ENCODE results near the gene CACNA1I. TPM values are rescaled to one million over a fixed set of nuclear protein-coding genes. Genes with fewer than 3 reads are reported as not detected.

CACNA1I gene
- total RNA-seq, 3 donors from 2014 or later: 0.19 to 0.41 (median 0.20) TPM

- Histone ChIP-seq H3K9me3 (no peaks in the 10 kb centered on the region), H3K36me3 (ENCODE audit: low read depth) (peaks cover 6% of the 10 kb centered on the region), H3K4me1 (ENCODE audit: low read depth) (peaks cover 53% of the 10 kb centered on the region), H3K4me3 (peak overlapping the region; percentile 4)
- peak; percentile 76 for ATAC-seq
- peak; percentile 96 for TF ChIP-seq CTCF (IDR thresholded peaks at IDR 0.05)
- intact Hi-C loops (cut with DNase I, micrococcal nuclease): no loop called here
- DNase-seq: peak; percentile 94 to 97 (median 95)
Observed at GRCh38 chr22:39528681-39529486, 41.7 kb upstream of the CACNA1I start.

GRCh38 chr22:39529487-39529851, 41.1 kb upstream of the CACNA1I start:
- ATAC-seq: no peak
- H3K36me3 ChIP-seq (ENCODE audit: low read depth): peaks cover 2% of the 10 kb centered on the region

GRCh38 chr22:39530116-39530515, 40.4 kb upstream of the CACNA1I start:
- Histone ChIP-seq H3K4me3 (no peak overlapping the region), H3K9me3 (no peaks in the 10 kb centered on the region), H3K4me1 (ENCODE audit: low read depth) (peaks cover 58% of the 10 kb centered on the region), H3K36me3 (ENCODE audit: low read depth) (no peaks in the 10 kb centered on the region)
- intact Hi-C loops (cut with DNase I, micrococcal nuclease): loop anchor here in 1 of 2 donors (10.0 kb wide), 1 partner anchor 815 kb away; the partner anchor contains the start of gene ADSL
- ATAC-seq: no peak
- no peak for TF ChIP-seq CTCF (IDR thresholded peaks at IDR 0.05)
- no peak for DNase-seq

More at GRCh38 chr22:39529487-39529851, 41.1 kb upstream of the CACNA1I start:
- no peak for TF ChIP-seq CTCF (IDR thresholded peaks at IDR 0.05)
- Histone ChIP-seq H3K4me3 (no peak overlapping the region), H3K4me1 (ENCODE audit: low read depth) (peaks cover 55% of the 10 kb centered on the region), H3K9me3 (no peaks in the 10 kb centered on the region)
- intact Hi-C loops (cut with DNase I, micrococcal nuclease): no loop called here
- no peak for DNase-seq

DNA sequence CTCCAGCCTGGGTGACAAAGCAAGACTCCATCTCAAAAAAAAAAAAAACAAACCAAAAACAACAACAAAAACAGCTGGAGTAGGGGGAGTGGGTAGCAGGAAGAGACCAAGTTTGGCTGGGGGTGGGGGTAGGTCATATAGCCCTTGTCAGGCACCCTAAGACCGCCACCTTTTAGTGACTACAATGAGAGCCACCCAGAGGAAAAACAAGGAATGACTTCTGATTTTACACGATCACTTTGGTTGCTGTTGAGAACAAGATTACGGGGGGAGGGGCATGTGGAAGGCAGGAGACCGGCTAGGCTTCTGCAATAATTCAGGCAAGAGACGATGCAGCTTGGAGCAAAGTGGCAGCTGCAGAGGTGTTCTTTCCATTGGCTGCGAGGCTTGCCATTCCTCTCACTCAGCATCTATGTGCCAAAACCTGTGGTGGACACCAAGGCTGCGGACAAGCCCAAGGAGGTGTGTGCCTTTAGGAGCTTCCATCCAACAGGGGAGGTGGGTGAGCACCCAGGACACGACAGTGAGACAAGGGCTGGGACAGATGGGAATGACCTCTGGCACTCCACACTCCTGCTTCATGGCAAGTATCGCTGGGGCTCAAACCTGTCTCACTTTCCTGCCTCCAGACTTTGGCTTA, 39.7 kb upstream of the CACNA1I start:
- TF ChIP-seq CTCF (IDR thresholded peaks at IDR 0.05): no peak
- intact Hi-C loops (cut with DNase I, micrococcal nuclease): loop anchor here in 1 of 2 donors (10.0 kb wide), 1 partner anchor 814 kb away; the partner anchor contains the start of gene ADSL
- Histone ChIP-seq H3K9me3 (no peaks in the 10 kb centered on the region), H3K36me3 (ENCODE audit: low read depth) (no peaks in the 10 kb centered on the region), H3K4me1 (ENCODE audit: low read depth) (peaks cover 57% of the 10 kb centered on the region), H3K4me3 (no peak overlapping the region)
- peak in 1 of 3 donors; percentile 52 for DNase-seq
- no peak for ATAC-seq

DNA sequence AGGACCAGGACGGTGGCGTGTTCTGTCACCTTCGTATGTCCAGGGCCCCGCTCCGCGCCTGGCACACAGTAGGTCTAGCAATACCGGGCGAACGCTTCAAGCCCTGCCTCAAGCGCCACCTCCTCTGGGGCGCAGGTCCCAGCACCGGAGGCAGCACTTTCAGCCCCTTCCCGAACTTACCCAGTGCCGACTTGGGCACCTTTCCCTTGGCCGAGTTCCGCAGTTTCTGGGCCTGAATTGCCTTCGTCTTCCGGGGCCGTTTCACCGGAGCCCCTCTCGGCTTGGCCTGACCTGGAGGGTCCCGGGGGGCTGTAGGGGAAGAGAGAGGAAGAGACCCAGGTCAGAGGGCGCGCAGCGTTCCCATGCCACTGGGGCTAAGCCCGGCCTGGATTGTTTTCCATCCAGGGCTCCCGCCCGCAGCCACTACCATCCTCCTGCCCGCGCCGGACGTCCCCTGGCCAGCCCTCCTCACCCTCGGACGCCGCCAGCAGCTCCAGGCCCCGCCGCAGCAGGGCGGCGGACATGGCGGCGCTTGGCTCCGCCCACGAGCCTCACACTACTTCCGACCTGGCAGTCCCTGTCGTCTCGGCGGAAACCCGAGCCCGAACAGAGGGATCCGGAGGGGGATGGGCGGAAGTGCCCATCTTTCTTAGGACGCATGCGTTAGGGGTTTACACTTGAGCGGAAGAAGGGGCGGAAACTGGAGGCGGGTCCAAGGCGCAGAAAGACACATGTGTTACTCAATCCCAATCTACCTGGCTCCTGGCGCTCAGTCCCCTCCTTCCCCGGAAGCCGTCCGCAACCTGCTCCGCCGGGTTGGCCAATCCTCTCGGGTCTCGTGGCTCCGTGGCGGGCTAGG, 38.1 kb upstream of the CACNA1I start, which contains the start of gene RPS19BP1:
TSS of gene RPS19BP1 (minus strand) at position 534 of the 859 bp plus-strand sequence. CDS start at position 524, 10 bp downstream.
- Histone ChIP-seq H3K9me3 (no peaks in the 10 kb centered on the region), H3K4me3 (peak within 1 kb of the TSS; percentile 86), H3K36me3 (ENCODE audit: low read depth) (no peaks in the 10 kb centered on the region), H3K4me1 (ENCODE audit: low read depth) (peaks cover 52% of the 10 kb centered on the region)
- ATAC-seq (peak; percentile 84), DNase-seq (peak; percentile 99 to 100 (median 100))
- intact Hi-C loops (cut with DNase I, micrococcal nuclease): loop anchor here in 1 of 2 donors (10.0 kb wide), 1 partner anchor 812 kb away; the partner anchor contains the start of gene ADSL
- TF ChIP-seq CTCF (IDR thresholded peaks at IDR 0.05): peak; percentile 15

Measured in mucosa of descending colon (tissue), 3 donors.